GM18499 (cell line): ENCODE results near the gene APOBEC3A.
"Not testable (repeated sequence)": the region's sequence is repeated elsewhere in the genome, so short reads cannot be mapped to it uniquely, and the experiment has no call there.

Experiments
- ATAC-seq: cut with Tn5 transposase; IDR thresholded peaks from one replicate; pipeline ENCODE4 v1.9.1; 2021; ENCODE audit warnings: moderate number of reproducible peaks; ENCODE audit not compliant: insufficient read depth, unreplicated experiment

Gene APOBEC3A

GRCh38 chr22:38942702-38943101, 14.7 kb upstream of the APOBEC3A start:
- no peak for ATAC-seq

- ATAC-seq: no peak
Observed at GRCh38 chr22:38943201-38943600, 14.2 kb upstream of the APOBEC3A start.

GRCh38 chr22:38943882-38944281, 13.5 kb upstream of the APOBEC3A start:
- ATAC-seq: no peak

- no peak for ATAC-seq
Observed at GRCh38 chr22:38944653-38945052, 12.8 kb upstream of the APOBEC3A start.

DNA sequence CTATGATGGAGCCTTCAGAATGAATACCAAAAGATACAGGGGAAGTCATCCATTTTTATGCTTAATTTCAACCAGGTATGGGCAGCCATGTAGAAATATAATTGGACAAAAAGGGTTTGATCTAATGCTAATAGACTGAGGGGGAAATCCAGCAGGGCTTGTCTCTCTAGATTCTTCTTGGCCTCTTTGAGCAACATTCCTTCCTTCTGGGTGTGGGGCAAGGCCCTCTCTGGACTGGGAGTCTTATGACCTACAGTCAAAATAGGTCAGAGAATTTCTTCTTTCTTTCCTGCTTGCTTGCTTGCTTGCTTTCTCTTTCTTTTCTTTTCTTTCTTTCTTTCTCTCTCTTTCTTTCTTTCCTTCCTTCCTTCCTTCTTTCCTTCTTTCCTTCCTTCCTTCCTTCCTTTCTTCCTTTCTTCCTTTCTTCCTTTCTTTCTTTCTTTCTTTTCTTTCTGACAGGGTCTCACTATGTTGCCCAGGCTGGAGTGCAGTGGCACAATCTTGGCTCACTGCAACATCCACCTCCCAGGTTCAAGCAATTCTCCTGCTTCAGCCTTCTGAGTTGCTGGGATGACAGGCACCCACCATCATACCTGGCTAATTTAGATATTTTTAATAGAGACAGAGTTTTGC, 11.6 kb upstream of the APOBEC3A start:
- not testable (repeated sequence) for ATAC-seq

- ATAC-seq: no peak
Observed at GRCh38 chr22:38946771-38947170, 10.6 kb upstream of the APOBEC3A start.

DNA sequence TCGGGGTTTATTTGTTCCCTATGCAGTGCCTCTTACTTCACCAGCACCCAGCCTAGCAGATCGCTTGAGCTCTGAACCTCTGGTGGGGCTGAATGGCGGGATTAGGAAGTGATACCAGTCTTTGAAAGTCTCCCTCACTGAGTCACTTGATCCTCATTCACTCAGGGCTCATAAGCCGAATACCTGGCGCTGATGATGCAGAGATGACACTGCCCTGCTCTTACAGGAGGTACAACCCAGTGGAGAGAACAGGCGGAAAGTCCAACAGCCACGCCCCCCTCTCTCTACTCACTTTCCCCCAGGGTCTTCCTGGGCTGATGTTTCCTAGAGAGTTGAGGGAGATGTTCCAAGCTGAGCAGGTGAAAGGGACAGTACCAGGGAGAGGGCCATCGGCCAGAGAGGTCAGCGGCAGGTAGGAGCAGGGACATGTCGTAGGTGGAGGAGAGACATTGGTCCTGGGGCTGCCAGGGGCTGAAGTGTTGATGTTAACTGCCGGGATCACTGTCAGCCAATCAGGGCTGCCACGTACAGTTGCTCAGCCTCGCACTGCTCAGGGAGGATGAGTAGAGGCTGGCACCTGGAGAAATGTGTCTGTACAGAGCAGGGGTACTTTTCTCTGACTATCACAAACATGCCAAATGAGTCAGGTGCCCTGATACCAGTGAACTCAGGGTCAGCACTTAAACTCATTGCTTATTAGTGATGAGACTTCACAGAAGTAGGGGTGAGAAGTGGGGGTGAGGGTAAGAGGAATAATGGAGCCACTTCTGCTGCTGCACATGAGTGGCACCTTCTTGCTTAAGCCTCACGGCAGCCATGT, 9.9 kb upstream of the APOBEC3A start:
- ATAC-seq: no peak

GRCh38 chr22:38948181-38948940, 9.0 kb upstream of the APOBEC3A start:
- no peak for ATAC-seq

DNA sequence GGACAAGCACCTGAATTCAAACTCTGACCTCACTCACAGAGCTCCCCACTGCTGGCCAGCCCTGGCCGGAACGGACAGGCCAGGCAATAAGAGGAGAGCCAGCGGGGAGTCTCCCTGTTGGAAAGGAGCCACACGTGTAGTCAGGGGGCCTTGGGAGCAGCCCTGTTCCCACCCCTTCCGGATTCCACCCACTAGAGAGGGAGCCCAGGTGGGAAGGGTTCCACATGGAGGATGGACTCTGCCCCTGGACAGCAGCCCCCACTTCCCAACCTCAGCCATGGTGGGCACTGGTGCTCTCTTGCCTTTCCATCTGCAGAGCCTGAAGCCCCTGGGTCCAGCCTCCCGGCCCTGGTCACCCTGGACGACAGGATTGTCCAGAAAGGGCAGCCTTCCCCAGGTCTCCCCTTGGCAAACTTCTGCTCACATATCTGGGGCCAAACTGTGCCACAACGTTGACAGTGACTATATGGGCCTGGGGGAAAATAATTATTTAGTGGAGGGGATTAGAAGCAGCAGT, 7.5 kb upstream of the APOBEC3A start:
- no peak for ATAC-seq

DNA sequence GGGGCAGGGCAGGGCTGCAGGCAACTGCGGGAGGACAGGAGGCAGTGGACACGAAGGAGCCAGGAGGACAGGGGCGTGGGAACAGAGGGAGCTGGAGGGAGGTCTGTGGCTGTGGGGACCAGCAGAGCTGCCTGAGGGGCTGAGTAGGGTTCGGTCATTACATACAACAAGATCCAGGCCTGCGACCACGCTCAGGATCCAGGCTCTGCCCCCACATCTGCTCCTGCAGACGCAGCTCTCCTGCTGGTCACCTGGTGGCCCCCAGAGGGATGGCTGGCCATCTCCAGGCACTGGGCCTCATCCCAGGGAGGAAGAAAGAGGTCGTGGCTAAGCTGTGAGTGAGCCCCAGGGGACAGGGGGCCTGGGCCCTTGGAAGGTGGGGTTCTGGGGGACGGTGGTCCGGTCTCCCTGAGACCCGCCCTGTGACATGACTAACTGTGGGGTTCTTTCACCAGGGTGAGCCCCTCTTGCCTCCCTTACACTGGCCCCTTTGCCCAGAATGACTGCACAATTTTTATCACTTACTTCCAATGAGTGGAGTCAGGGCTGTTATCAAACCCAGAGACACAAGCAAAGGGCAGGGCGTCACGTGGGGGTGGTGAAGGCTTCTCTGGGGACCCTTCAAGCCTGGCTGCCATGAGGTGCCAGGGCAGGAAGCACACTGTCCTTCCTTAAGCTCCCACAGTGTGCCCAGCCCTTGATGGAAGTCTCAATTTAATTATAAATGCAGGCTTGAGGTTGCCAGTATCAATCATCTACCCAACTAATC, 6.7 kb upstream of the APOBEC3A start:
- no peak for ATAC-seq

DNA sequence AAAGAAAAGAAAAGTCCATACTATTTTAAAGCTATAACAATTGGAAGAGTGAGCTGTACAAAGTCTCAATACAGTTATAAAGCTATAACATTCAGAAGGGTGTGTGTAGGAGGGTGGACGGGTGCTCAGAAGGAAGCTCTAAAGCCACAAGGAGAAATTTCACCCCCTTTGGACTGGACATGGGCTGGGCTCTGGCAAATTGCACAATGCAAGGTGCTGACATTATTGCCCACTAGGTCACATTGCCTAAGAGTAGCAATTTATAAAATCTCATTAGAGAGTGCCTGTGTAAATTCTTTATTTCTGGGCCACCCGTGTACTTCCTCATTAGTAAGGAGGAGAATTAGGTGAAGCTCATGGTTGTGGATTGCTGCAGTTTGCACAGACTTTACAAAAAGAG, 5.7 kb upstream of the APOBEC3A start:
- no peak for ATAC-seq

DNA sequence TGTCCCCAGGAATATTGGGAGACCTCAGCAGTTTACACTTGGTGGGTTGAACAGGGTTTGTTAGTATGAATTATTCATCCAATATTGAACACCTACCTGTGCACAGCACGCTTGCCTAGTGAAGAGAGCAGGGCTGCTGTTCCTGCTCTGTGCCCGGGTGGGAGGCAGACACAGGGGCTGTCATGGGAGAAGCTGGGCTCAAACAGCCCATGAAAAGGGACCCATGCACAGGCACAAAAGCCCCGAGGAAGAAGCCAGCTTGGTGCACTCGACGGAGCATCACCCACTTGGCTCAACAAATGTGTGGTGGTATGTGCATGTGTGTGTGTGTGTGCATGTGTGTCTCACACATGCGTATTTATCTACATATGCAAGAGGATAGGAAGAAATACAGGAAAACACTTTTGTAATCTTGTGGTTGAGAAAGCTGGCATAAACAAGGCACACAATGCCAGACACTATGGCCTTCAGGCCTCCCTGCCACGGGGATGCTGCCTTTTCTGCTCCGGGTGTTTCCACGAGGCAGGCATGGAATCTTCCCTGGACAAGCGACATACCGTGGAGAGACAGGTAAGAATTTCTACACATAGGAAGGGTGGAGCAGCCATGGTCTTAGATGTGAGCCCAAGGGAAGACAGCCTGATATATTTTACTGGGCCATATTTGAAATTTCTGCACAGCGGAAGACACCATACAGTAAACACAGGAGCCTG, 5.0 kb upstream of the APOBEC3A start:
- no peak for ATAC-seq

DNA sequence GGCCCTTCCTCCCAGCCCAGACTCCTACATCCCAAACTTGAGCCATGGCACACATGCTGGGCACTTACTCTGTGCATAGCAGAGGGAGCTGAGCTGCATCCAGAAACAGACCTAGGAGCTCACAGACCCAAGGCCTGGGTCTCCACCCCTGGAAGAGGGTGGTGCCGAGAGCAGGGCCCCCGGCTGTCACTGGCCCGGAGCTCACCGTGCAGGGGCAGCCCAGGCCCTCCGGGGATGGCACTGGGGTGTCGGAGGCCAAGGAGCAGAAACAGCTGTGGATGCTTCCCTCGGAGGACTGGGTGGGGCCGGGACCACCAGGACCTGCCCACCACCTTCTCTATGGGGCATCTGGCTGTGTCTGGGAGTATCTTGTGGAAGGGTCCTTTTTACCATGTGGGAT, 4.3 kb upstream of the APOBEC3A start:
- no peak for ATAC-seq

- peak; percentile 55 for ATAC-seq
Observed at GRCh38 chr22:38953577-38954413, 3.6 kb upstream of the APOBEC3A start.

- ATAC-seq: no peak
Observed at GRCh38 chr22:38954414-38955043, 2.9 kb upstream of the APOBEC3A start.

DNA sequence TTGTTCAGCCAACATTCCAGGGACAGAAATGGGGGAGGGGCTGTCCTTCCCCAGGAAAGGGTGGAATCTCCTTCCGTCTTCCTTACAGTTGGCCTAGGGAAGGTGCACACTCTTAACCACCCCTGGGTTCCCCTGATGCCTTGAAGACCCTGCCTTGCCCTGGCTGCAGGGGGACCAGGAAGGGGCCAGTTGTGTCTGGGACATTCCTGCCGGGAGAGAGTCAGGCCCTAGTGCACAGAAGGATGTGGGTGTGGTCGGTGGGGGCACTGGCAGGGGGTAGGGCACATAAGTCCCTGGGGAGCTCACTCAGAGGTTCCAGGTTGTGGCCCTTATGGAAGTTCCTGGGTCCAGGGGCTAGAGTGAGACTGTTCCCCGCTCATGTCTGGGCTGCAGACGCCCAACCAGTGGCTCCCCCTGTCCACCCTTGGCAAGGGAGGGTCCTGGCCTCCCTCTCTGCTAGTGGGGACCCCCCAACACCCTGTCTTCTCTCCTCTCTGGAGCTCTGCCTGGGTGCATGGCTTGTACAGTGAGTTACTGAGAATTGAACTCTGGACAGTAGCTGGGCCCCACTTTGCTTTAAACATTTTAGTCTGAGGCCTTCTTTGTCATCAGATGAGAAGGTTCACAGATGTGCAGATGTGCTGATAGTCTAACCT, 2.0 kb upstream of the APOBEC3A start:
- no peak for ATAC-seq

DNA sequence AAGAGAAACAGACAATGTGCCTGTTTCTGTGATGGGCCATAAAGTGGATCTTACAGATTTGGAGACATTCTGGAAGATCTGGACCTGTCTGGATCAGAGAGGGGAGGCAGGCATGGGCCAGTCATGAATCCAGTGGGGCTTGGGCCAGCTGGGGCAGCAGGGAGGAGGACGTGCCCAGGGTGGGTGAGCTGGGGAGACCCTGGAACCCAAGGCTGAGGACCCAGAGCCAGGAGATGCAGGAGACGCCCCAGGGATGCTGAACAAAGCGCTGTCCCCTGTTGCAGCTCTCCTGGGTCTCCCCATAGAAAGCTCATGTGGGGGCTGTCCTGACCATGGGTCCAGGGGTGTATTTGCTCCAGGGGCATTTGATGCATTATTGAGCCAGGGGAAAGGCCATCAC, 1.5 kb upstream of the APOBEC3A start:
- no peak for ATAC-seq

DNA sequence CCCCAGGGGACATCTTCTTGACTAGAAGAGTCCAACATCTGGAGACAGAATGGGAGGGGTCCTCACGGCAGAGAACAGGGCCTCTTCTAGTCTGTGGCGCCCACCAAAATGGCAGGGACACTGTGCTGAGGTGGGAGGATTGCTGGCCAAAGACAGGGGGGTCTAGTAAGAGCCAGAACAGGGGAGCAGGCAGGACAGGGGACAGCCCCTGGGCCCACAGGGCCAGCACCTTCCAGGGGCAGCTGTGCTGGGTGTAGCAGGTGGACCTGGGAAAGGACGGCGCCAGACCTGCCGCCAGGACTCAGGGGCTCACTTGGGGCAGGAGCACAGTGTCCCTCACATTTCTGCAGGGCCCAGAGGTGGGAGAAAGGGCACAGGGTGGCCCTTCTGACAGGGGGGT, 858 bp upstream of the APOBEC3A start:
- no peak for ATAC-seq
